SK-MEL-5 (cell line): Measurements from ENCODE around the gene FAAP20. TPM values are rescaled to one million over a fixed set of nuclear protein-coding genes. Genes with fewer than 3 reads are reported as not detected.

Source experiments
- DNase-seq: peaks from one replicate; pipeline ENCODE4 v3.0.0-alpha.2; 2016; ENCODE audit warnings: low read depth, low spot score
- in situ Hi-C: cut with HindIII; loops from 2 replicates; pipeline ENCODE4 v1.10.0; 2016; ENCODE audit warnings: low sequenced_read_pairs, high pct_unique_total_duplicates, low pct_unique_long_range_greater_than_20kb
- polyA plus RNA-seq, 2 experiments: library from polyadenylated mRNA; depleted of rRNA; stranded (reverse); fragments of >200 nt; gene quantifications; 2 replicates each; pipeline ENCODE4 v1.2.3, GENCODE V29; 2015
- total RNA-seq: library from RNA; depleted of rRNA; stranded (reverse); fragments of >200 nt; shearing (Covaris generic); gene quantifications from 2 replicates; pipeline ENCODE4 v1.2.3, GENCODE V29; 2014; rRNA removed

FAAP20 gene, protein sequence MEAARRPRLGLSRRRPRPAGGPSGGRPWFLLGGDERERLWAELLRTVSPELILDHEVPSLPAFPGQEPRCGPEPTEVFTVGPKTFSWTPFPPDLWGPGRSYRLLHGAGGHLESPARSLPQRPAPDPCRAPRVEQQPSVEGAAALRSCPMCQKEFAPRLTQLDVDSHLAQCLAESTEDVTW
- total RNA-seq = 32.4 and 33.0 TPM in 2 replicates
- polyA plus RNA-seq (2015; cell fraction: cytosol; rRNA removed) = 154 and 197 TPM in 2 replicates
- 47.0 and 62.5 TPM in 2 replicates for polyA plus RNA-seq (2015; cell fraction: nucleus; rRNA removed)

DNA sequence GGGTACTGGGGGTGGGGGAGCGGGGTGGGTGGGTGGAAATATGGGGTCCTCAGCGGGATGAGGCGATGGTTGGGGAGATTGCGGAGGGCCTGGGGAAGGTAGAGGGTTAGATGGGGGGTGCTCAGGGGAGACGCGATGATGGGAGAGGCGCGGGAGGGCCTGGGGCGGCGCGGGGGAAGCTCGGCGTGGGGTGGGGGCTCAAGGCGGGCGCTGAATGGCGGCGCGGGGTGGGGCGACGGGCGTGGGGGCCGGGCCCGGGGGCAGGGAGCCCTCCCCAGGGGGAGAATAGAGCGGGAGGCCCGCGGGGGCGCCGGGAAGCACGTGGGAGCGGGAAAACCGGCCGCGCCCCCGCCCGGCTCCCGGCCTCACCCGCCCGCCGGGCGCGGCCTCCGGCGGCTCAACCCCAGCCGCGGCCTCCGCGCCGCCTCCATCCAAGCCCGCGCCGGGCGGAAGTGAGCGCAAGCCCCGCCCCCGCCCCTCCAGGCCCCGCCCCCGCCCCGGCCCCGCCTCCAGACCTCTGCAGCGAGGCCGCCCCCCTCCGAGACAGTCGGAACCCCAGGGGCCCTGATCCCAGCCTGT is at the start of gene FAAP20:
Gene FAAP20, minus strand, starts transcription at position 454 of the 579 bp plus-strand sequence. Its CDS starts 23 bp downstream, at position 431.
- DNase-seq = peak; percentile 50
- in situ Hi-C loops = no loop called here

DNA sequence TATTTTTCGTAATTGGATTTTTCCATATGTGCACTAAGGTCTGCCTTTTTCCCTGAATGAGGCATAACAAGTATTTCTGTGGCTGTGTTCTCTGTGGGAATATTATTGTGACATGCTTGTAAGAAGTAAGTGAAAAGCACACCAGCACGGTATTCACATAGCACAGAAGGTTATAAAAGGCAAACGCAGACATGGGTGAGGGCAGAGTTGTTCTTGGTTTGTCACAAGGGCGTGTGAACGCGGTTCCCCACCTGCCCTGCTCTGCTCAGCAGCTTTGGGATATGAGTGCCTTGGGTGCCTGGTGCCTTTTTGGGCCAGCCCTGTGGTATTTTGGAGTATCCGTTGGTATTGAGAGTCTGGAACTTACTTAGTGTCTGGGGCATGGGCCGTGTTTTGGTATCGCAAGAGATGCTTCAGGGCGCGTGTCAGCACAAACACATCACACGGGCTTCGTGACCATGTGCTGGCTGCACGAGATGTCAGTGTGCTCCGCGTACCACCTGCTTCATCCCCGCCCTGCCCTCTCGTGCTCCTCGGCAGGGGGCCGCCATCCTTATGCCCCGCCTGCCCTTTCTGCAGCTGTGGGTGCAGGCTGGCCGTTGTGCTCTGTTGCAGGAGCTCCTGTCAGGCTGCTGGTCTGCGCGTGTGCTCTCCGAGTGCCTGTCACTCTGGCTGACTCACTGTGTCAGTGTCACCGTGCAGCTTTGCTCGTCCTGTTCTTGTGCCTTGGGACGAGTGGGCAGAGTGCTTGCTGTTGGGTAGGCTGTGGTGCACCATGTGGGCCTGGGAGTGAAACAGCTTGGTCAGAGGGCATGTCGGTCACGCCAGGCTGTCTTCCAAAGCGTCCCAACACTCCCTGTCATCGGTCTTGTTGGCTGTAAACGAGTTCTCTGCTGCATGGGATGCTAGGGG is 48.5 kb upstream of the FAAP20 start:
- in situ Hi-C loops = no loop called here
- no peak for DNase-seq

DNA sequence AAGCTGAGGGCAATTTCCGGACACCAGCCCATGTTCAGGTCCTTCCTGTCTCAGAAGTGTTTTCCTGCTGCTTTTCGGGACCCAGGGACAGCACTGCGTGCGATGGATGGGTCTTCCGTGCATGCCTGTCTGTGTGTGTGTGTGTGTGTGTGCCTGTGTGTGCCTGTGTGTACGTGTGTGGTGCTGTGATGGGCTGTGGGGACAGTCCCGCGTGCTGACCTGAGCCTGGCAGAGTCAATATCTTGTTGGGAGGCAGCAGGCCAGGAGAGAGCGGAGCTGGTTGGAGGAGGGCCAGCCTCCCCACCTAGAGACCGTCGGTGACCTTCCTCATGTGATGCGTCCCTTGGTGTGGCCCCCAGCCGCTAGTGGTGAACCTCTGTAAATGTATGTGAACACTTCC is 47.2 kb upstream of the FAAP20 start:
- no peak for DNase-seq
- in situ Hi-C loops = no loop called here

DNA sequence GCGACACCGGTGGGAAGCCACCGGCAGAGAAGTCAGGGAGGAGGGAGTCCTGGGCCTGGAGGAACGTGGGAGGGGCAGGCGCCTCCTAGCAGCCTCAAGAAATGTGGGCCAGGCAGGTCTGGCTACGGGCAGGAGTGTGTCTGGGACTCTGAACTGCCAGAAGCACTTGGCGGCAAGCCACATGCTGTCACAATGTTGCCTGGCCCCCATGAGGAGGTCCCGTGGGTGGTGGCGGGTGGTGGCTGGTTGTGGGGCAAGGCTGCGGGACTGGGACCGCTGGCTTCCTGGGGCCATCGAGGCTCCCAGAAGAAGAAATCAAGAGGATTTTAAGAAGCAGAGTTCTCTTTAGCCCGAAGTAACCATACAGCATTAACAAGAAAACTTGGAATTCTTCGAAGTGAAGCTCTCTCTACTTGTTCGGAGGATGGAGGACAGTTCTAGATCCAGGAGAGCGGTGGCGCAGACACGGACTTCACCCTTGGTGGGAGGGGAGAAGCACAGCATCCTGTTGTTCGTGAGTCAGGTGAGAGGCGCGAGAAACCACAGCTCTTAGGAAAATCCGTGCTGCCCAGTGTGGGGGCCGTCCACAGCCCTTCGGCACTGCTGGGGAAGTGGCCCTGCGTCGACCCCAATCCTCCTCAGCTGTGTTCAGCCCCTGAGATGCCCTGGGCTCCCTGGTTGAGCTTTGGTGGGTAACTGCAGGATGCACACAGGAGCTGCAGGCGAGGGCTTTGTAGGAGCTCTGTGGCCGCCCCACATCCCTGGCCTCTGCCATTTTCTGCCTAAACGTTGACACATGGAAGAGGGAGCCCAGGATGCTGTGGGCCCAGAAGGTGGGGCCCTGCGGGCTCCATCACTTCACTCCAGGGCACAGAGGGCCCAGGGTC is 45.9 kb upstream of the FAAP20 start:
- in situ Hi-C loops = no loop called here
- DNase-seq = no peak

DNA sequence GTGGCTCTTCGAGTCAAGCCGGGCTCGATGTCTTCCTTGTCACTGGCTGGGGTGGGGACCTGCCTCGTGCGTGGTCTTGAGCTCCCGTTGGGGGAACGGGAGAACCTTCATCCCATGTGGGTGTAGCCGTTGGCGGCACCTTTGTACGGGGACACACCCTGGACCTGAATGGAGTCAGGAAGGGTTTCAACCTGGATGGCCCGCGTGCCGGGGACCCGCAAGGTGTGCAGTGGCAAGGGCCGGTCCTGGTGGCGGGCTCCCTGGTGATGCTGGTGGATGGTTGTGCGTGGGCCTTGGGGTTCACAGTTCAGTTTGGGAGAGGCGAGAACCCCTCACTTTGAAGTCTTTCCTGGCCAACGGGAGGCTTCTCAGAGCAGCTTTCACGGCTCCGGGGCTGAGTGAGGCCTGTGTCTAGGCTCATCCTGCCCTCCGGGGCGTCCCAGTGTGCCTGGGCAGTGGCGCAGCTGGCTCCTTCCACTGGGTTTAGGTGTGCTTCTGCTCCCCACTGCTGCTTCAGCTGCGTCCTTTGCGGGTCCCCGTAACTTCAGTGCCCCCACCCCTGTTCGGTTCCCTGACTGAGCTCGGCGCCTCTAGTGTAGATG is 44.9 kb upstream of the FAAP20 start:
- DNase-seq = no peak
- in situ Hi-C loops = no loop called here

DNA sequence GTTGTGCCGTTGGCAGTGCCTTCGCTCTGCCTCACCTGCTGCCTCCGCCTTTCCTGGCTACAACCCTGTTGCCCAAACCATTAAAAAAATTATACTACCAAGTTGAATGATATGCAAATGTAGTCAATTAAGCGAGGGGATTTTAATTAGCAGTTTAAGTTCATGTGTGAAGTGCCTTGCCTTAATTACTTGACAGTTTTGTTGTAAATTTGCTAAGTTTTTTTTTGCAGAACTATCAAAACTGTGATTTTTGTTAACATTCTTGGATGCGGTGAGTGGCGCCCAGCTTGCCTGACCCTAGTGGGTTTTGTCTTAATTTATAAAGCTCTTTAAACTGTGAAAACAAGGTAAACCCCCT is 44.4 kb upstream of the FAAP20 start:
- DNase-seq = no peak
- in situ Hi-C loops = no loop called here

- in situ Hi-C loops = no loop called here
These were observed 43.9 kb upstream of the FAAP20 start for GRCh38 chr1:2238361-2239012.

GRCh38 chr1:2237773-2238172 is 43.2 kb upstream of the FAAP20 start:
- DNase-seq = no peak
- in situ Hi-C loops = no loop called here

More at GRCh38 chr1:2238361-2239012, 43.9 kb upstream of the FAAP20 start:
- DNase-seq = no peak

DNA sequence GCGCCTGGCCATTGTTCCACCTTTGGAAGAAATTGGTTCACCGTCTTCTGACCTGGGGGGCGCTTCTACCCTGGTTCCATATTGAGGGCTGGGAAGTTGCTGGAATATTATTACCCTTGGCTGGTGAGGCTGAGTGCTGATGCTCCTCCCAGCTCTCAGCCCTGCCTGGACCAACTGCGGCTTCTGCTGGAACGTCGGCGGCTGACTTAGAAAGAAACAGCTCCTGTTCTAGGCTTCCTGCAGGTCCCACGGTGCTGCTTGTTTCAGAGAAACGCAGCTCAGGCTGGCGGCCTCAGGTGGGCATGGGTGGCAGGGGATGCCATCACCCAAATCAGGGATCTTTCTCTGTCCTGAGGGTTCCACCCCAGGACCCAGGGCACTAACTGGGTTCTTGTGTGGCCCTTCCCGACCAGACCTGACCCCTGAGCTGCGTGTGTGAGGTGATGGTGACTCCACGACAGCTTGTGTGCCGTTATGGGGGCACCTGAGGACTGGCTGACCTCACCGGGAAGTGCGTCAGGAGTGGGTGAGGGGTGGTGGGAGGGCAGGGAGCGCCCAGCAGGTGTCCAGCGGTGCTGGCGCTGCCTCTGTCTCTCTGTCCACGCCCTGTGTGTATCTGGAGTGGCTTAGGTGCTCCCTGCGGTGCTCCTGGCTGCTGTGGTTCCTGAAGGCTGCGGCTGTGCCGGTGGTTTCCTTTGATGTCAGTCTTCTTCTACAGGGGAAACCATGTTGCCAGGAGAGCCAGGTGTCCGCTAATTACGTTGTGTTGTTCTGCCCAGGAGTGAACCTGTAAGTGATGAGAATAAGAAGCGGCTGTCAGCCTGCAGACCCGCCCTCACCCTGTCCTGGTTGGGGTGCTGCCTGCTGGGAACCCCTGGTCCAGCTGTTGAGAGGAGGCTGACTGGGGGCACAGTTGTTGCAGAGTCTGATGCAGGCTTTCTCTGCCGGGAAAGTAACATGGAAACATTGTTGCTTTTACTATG is 42.4 kb upstream of the FAAP20 start:
- DNase-seq = no peak
- in situ Hi-C loops = no loop called here

DNA sequence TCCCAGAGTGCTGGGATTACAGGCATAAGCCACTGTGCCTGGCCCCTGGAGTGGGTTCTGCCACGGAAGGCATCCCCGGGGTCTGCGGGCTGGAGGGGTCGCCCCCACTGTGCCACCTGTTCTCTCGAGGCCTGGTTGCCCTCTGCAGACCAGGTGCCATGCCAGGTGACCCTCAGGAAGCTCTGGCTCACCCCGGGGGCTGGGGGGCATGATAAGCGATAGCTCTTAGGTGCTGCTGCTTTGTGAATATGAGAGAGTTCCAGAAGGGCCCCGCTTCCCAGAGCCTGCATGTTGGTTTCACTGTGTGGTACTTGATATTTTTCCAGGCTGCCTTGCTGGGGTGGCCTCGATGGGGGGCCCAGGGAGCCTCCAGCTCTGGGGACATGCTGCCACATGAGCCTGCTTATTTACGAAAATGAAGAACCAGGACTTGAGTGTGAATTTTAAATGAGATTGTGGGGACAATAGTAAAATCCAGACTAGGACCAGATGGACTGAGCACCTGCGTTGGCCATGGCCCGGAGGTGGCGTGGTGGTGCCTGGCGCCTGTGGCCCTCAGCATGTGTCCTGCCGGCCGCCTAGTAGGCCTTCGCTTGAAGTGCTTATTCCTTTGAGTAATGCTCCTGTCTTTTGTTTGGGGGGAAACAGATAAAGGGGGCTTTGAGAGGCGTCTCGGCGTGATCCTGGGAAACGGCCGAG is 40.9 kb upstream of the FAAP20 start:
- DNase-seq = no peak
- in situ Hi-C loops = no loop called here

DNA sequence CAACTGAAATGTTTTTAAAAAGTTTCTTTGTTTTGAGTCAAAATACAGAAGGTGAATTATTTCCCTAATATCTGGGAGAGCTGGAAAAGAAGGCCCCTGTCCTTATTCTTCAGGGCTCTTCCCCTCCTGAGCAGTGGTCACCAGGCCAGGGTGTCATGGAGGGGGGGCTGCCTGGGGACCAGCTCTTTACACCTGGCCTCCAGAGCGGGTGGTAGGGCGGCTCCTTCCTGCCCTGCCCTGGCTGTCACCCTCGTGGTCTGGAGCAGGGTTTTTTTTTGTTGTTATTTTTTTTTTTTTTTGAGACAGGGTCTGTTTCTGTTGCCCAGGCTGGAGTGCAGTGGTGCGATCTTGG is 40.2 kb upstream of the FAAP20 start:
- DNase-seq = no peak
- in situ Hi-C loops = no loop called here

DNA sequence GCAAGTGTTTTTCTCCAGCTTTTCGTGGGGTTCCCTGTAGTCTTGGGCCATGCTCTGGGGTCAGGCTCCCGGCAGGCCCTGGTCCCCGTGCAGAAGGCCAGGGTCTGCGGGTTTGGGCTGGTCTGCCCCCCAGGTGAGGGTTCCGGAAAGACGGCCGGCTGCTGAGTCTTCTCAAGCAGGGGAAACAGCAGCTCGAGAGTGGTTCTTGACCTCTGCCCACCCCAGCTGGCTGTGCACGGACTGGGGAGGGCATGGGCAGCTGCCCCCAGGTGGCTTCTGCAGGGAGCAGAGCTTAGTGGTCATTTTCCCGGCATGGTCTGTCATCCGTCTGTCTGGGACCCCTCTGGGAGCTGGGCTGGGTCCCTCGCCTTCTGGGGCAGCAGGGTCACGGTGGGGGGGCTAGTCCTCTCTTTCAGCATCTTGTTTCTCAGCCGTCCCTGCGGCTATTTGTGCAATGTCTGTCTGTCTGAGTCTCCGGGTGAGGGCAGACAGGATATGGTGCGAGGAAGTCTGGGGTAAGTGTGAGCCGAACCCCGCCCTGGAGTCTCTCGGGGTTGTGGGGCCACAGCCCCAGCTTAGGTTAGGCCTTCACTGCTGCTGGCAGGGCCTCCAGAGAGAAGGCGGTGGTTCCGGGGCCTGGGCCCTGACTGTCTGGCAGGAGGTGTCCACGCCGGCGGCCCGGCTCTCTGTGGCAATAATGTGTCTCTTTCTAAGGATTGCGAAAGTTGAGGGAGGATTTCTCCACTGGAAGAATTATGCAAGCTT is 39.6 kb upstream of the FAAP20 start:
- in situ Hi-C loops = no loop called here
- peak; percentile 85 for DNase-seq

- in situ Hi-C loops = no loop called here
- DNase-seq = no peak
These were observed 38.9 kb upstream of the FAAP20 start for GRCh38 chr1:2233468-2233867.

GRCh38 chr1:2232916-2233438 is 38.4 kb upstream of the FAAP20 start:
- DNase-seq = no peak
- in situ Hi-C loops = no loop called here
